GM19023 (cell line): Measurements from ENCODE around the gene CRYL1.

Experiments used
- ATAC-seq: cut with Tn5 transposase; IDR thresholded peaks from one replicate; pipeline ENCODE4 v1.9.1; 2021; ENCODE audit warnings: mild to moderate bottlenecking, moderate library complexity; ENCODE audit not compliant: unreplicated experiment

CRYL1 gene

DNA sequence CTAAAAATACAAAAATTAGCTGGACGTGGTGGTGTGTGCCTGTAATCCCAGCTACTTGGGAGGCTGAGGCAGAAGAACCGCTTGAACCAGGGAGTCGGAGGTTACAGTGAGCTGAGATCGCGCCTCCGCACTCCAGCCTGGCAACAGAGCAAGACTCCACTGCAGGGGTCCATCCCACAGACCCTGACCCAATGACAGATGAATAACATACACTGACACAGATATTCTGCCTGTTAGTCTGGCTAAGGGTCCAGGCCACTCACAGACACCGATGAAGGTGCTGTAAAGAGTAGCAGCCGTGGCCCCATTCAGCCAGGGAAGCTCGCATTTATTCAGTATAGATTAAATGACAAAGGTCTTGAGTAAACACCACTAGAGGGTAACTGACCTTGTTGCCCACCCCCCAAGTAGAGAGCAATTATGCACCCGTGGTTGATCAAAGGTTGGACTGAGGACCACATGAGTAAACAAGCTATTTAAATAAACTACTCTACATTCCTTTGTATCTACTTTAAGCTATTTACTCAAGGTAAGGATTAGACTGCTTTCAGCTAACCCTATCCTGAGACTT is 8.5 kb upstream of the CRYL1 start:
- no peak for ATAC-seq

DNA sequence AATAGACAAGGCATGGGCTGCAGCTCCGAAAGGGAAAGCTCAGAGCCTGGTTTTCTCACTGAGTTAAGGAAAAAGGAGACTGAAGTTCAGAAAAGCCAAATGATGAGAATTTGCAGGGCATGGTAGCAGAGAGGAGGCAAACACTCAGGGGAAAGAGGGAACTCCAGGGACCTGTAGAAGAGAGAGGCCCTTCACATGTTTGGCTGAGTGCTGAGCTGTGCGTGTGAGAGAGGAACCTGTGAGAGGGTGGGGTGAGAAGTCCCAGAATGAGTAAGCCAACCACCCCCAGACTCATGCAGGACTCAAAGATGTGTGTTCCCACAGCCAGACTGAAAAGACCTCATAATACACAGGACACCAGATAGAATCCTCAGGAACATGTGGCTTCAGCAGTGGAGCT is 2.8 kb upstream of the CRYL1 start:
- no peak for ATAC-seq

DNA sequence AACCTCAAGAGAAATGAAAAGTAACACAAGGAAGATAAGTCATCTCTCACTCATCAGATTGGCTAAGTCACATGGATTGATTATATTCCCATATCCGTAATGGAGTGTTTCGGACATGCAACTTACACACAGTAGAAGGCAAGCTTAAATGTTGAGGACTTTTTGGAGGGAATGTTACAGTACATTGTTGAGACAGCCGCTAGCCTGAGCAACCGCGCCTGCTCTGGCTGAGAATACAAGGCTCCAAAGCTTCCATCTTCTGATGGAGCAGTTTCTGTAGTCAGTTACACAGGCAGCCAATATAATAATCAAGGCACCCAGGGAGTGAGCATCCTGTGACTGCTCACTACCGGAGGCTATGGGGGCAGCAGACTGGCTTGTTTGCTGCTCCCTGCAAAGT is 1.0 kb upstream of the CRYL1 start:
- no peak for ATAC-seq

DNA sequence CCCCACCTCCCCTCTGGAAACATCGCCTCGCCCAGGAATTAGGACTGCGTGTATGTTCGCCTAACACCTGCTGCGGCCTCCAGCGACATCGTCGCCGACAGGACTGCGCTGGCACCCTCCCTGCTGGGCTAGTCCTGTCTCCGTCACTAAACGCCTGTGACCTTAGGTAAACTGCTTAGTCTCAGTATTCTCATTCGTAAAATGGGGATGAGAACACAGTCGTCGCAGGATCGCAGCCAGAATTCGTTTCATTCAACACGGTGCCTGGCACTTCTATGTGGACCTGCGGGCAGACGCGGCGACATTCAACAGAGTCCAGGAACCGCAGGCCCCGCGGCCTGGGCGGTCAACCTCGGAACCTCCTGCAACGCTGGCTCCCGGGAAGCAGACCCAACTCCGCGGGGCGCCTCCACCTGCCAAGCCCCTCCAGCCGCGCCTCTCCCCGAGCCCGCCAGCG is 485 bp downstream of the CRYL1 start:
- peak; percentile 7 for ATAC-seq

DNA sequence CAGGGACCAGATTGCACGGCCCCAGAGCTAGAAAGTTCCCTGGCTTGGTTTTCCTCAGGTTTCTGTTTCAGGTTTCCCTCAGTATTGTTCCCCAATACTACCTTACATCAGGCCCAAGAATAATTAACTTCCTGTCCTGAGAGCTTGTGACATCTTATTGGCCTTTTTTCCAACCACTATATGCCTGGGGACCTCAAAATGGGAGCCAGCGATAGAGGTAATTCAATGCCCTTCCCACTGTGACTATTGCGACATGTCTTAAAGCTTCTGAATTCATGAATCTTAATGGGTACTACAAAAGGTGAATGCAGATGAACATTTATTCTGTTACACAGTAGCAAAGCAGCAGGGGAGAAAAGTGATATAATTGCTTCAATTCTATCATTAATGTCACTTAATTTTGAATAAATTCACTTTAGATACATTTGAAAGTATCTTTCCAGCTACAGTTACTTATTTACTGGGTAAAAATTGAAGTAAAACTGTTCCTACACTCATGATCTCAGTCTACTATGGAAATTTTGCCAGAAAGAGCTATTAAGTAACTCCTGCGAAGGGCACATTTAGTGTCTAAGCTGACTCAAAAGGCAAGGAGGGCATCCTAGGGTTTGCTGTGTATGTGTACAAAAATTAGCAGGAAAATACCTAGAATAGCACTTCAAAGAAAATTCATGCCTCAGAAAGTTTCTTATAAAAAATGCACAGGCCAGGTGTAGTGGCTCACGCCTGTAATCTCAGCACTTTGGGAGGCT is 4.1 kb downstream of the CRYL1 start:
- ATAC-seq: no peak

DNA sequence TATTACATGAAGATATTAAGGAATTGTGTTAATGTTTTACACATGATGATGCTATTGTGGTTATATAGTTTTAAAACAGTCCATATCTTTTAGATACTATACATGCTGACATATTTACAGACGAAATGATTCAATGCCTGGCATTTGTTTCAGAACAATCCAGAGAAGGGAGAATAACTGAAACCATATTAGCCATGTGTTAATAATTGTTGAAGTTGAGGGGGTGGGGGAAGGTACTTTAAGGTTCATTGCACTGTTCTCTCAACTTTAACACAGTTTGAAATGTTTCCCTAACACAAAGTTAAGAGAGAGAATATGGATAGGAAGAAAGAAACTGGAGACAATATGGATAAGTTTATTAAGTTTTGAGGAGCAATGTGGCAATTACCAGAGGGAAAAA is 5.8 kb downstream of the CRYL1 start:
- ATAC-seq: no peak

DNA sequence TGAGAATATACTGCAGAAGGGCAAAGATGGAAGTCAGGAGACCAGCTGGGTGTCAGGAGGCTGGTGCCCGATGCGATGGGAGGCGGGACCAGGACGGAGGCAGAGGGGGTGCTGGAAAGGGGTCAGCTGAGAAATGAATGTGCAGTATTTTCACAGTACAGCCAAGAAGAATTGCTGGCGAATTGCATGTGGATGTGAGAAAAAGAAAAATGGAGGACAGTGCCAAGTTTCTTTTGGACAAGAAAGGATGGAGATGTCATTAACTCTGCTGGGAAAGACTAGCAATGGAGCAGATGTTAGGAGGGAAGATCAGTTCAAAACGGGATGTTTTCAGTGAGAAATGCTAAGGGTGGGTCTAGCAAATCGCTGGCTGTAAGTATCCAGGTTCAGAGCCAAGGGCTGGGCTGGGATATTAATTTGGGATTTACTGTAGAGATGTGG is 7.0 kb downstream of the CRYL1 start:
- no peak for ATAC-seq

DNA sequence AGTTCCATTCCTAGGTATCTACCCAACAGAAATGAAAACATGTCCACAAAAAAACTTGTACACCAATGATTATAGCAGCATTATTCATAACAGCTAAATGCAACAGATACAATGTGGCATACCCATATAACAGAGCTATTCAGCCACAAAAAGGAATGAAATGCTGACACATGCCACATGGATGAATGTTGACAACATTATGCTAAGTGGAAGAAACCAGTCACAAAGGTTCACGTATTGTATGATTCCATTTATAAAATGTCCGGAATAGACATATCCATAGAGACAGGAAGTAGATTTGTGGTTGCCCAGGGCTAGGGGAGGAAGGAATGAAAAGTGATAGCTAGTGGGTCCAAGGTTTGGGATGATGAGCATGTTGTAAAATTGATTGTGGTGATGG is 10.8 kb downstream of the CRYL1 start:
- no peak for ATAC-seq

DNA sequence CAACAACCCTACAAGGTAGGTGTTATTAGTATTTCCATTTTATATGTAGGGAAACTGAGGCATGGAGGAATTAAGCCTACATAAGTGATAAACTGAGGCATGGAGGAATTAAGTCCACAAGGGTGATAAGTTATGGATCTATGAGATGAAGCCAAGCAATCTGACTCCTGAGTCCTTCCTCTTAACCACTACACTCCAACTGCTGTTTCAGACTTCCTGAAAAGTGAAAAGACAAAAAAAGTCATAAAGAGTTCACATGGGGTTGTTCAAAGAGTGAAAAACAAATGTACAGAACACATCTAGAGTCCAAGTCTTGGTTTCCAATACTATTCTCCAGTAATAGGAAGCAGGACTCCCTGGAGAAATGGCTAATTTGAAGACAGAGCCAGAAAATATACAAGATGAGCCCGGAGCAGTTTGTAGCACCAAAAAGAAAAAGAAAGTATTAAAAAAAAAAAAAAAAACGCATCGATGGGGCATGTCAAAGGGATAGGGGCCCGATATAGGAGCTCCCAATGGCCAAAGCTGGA is 12.1 kb downstream of the CRYL1 start:
- no peak for ATAC-seq

DNA sequence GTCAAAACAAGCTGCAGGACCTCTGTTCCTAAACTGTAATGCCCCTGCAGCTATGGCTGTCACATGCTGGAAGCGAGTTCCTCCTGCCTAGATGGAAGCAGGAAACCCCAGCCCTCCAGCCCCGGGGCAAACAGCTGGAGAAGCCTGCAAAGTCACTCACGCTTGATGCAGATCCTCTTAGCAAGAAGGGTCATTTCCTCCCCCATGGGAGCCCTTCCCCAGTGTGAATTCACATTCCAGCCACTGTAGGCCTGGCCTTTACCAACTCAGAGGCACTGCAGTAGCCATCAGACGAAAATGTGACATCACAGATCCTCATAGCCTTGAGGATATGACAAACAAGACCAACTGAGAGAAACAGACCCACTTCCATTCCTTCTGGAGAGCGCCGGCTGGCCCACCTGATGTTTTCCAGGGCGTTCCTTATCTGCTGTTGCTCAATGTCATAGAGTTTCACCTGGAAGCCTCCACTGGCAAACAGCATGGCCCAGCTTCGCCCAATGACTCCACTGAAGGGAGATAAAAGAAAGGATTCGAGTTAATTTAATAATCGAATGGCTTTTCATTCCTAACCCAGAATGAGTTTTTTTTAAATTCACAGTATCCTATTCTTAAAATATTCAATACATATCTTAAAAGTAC is 13.5 kb downstream of the CRYL1 start:
- no peak for ATAC-seq

DNA sequence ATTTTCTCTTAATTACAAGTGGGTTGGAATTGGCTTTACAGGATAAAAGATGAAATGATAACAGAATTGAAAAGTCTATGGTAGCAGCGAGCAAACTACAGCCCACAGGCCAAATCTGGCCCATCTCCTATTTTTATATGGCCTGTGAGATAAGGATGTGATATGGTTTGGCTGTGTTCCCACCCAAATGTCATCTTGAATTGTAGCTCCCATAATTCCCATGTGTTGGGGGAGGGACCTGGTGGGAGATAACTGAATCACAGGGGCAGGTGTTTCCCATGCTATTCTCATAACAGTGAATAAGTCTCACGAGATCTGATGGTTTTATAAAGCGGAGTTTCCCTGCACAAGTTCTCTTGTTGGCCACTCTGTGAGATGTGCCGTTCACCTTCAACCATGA is 19.0 kb downstream of the CRYL1 start:
- no peak for ATAC-seq

DNA sequence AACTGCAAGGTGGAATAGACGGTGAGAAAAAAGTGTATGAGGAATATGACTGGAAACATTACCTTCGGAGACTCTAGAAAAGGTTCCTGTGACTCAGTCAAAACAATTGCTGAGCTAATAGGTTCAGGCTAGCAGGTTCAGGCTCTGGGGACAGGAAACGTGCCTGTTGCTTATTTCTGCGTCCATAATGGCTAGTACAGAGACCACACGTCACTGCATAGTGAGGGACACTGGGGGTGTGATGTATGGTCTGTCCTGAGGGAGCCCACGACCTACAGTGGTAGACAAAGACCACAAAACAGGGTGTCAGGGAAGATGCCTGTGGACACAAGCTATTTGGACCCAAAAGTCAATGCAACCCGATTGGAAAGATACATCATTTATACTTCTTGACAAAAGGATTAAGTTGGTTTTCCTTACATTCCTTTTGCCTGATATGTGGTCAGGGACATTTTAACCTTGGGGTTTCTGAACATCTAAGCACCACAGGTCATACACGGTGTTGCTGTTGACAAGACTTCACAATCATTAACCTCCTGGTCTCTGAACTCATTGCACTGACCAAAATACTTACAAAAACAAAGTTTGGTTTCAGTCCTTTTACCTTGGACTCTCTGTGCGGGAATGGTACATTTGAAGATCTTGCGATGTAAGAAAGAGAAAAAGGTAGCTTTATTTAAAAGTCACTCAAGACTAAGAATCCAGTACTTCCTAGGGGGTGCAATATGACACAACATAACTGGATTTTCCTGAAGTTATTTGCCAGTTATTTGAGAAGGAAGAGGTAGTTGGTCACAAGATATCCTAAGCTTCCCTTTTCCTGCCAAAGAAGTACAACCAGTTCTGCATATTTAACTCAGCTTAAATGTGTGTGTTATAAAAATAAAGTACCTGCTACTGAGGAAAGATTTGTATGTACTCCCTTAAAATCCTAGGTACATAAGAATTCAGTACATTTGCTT is 20.0 kb downstream of the CRYL1 start:
- ATAC-seq: no peak

DNA sequence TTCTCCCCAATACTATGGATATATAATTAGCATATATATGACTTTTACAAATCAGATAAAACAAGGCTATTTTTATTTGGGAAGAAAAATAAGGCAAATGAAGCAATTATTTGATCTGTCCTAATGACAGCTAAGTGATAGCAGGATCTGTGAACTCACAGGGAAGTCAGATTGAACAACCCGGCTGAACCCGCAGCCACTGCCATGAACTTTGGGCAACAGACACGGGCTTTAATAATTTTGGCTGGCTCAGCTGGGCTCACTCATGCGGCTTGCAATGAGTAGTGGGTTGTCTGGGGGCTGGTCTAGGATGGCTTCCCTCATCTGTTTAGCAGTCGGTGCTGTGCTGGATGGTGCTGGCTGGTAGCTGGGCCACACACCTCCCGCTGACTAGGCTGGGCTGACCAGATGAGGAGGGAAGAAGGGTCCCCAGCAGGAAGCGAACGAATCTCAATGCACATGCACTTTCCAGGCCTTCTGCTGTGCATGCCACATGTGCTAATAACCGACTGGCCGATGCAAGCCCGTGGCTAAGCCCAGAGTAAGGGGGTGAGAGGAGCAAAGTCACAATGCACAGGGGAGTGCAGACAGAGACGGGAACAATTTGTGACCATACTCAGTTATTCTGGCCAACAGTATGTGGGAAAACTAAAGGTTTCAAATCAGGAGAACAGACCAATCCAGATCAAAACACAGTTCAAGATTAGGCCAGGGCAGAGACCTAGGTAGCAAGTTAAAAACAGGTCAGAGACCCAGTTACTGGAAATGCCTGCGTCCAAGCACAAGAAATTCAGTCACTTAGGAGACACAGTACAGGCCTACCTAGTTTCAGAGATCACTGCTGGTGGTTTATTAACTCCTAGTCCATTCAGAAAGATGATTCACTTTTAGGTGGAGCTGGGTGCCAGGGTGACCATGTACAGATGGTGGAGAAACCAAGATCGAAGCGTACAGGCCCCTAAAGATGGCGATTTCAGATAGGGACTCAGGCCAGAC is 22.3 kb downstream of the CRYL1 start:
- ATAC-seq: no peak

DNA sequence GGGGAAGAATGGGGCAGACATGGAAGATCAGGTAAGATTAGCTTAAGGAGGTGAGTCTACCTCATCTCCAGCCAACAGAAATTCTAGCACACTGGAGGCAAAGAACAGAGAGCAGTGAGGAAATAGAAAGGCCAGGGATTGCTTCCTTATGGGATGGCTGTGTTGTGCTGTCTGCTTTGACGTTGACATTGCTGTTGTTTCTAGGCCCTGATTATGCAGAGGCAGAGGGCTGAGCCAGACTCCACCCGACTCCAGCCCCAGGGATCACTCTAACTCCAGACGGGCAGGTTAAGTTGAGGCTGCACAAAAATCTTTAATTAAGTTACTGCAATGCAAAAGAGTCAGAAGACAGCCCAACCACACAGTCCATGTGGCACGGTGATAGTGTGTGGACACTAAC is 24.1 kb downstream of the CRYL1 start:
- no peak for ATAC-seq

DNA sequence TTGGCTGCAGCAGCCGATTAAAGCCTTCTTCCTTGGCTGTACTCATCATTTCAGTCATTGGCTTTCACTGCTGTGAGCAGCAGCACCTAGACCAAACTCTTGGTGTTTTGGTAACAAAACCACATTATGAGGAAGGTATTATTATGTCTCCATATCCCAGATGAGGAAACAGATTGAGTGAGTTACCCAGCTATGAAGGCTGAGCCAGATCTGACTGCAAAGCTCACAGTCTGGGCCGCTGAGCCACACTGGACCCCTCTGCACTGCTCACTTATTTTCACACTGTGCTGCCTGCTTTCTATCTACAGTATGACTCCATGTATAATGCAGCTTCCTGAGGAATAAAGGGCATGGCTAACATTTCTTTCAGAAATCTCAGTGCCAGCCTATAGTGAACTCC is 24.5 kb downstream of the CRYL1 start:
- no peak for ATAC-seq

DNA sequence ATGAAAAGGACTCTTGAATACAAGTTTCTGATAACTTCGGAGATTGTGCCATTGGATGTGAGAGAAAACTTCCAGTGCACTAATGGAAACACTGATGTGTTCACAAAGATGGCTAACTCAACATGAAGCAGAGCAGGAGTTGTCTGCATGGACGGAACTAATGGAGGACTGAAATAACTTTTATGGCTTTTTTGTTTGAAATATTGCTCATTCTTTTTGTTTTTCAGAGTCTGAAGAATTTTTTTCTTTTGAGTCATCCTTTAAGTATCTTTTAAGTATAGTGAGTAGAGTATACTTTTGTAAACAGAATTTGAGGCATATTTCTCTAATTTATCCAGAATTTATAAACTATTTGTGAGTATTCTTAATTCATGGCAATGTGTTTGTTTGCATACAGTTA is 25.7 kb downstream of the CRYL1 start:
- ATAC-seq: no peak

DNA sequence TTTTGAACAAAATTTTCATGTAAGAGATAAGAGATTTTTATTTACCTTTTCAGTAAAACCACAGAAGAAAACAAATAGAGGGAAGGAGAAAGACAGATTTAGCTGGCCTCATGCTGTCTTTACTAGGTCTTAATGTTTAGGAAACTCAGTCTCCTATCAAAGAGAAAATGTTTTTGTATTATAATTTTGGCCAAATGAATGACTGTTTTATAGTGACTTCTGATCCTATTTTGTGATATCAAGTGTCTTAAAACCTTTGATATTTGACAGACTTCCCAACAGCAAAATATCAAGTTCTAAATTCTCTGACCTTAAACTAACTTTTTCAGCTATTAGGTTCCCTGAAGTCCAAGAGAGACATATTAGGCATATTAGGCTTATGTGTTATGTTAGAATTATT is 27.0 kb downstream of the CRYL1 start:
- no peak for ATAC-seq

DNA sequence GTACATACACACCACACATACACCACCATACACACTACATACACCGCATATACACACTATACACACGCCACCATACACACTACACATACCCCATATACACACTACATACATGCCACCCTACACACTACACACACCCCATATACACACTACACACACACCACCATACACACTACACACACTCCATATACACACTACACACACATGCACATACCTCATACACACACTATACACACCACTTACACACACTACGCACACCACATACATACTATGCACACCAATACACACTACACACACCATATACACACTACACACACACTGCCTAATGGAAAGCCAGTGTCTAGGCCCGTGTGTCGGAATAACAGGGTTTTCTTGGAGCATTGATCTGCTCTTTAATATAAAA is 27.5 kb downstream of the CRYL1 start:
- ATAC-seq: no peak

DNA sequence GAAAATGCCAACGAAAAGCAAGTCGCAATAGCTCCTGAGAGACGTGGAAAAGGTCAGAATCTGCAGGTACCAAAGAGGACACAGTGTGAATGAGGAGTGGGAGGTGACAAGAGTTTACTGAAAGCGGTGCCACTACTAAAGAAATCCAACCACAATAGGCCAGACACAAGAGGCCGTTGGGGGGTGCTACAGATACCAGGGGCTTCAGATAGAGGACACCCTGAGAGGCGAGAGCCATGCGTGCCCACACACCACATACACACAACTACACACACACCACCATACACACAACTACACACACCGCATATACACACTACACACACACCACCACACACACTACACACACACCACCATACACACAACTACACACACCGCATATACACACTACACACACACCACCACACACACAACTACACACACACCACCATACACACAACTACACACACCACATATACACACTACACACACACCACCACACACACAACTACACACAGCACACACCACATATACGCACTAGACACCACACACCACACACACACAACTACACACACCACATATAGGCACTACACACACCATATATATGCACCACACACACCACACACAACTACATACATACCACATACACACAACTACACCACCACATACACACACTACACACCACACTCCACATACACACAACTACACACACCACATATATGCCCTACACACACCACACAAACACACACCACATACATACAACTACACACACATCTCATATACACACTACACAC is 28.5 kb downstream of the CRYL1 start:
- no peak for ATAC-seq
